HEK293 (cell line): Measurements from ENCODE around the gene TMEM187.

Experiments used
- BCL11A ChIP-seq: fragments of 450-650 bp; formaldehyde crosslinking; IDR thresholded peaks from 2 replicates; pipeline ENCODE4 v1.5.1; 2016; ENCODE audit warnings: low read depth, missing biosample characterization, missing genetic modification characterization
- ELK4 ChIP-seq: IDR thresholded peaks from 2 replicates; pipeline ENCODE4 v1.6.1; 2011; ENCODE audit warnings: mild to moderate bottlenecking, low read depth, low read length, borderline replicate concordance
- IKZF3 ChIP-seq: fragments of 450-650 bp; IDR thresholded peaks from 2 replicates; pipeline ENCODE4 v1.5.0; 2018; ENCODE audit warnings: missing biosample characterization, mild to moderate bottlenecking, missing genetic modification characterization, moderate library complexity
- INSM2 ChIP-seq: fragments of 450-650 bp; formaldehyde crosslinking; IDR thresholded peaks from 2 replicates; pipeline ENCODE4 v1.5.1; 2016; ENCODE audit warnings: missing biosample characterization, missing genetic modification characterization
- KLF16 ChIP-seq: fragments of 450-650 bp; formaldehyde crosslinking; IDR thresholded peaks from 2 replicates; pipeline ENCODE4 v1.5.1; 2017; ENCODE audit warnings: missing biosample characterization, missing genetic modification characterization
- KLF8 ChIP-seq: fragments of 450-650 bp; formaldehyde crosslinking; IDR thresholded peaks from 2 replicates; pipeline ENCODE4 v1.5.1; 2016; ENCODE audit warnings: missing biosample characterization, missing genetic modification characterization
- REST ChIP-seq: fragments of 450-650 bp; formaldehyde crosslinking; IDR thresholded peaks from 2 replicates; pipeline ENCODE4 v1.5.1; 2016; ENCODE audit warnings: missing biosample characterization, missing genetic modification characterization
- SP2 ChIP-seq: fragments of 450-650 bp; formaldehyde crosslinking; IDR thresholded peaks from 2 replicates; pipeline ENCODE4 v1.5.1; 2016; ENCODE audit warnings: missing biosample characterization, missing genetic modification characterization
- ZBTB21 ChIP-seq: fragments of 450-650 bp; formaldehyde crosslinking; IDR thresholded peaks from 2 replicates; pipeline ENCODE4 v1.5.1; 2017; ENCODE audit warnings: missing biosample characterization, missing genetic modification characterization
- ZBTB44 ChIP-seq: fragments of 450-650 bp; IDR thresholded peaks from 2 replicates; pipeline ENCODE4 v1.5.1; 2018; ENCODE audit warnings: missing biosample characterization, mild to moderate bottlenecking, missing genetic modification characterization
- ZBTB6 ChIP-seq: fragments of 450-650 bp; formaldehyde crosslinking; IDR thresholded peaks from 2 replicates; pipeline ENCODE4 v1.5.1; 2017; ENCODE audit warnings: missing biosample characterization, missing genetic modification characterization
- ZNF133 ChIP-seq: fragments of 450-650 bp; formaldehyde crosslinking; IDR thresholded peaks from 2 replicates; pipeline ENCODE4 v1.5.1; 2016; ENCODE audit warnings: missing biosample characterization, missing genetic modification characterization
- ZNF140 ChIP-seq: fragments of 450-650 bp; formaldehyde crosslinking; IDR thresholded peaks from 2 replicates; pipeline ENCODE4 v1.5.1; 2016; ENCODE audit warnings: missing biosample characterization, missing genetic modification characterization
- ZNF24 ChIP-seq: fragments of 450-650 bp; formaldehyde crosslinking; IDR thresholded peaks from 2 replicates; pipeline ENCODE4 v1.5.1; 2016; ENCODE audit warnings: missing biosample characterization, missing genetic modification characterization
- ZNF266 ChIP-seq: fragments of 450-650 bp; formaldehyde crosslinking; IDR thresholded peaks from 2 replicates; pipeline ENCODE4 v1.5.1; 2016; ENCODE audit warnings: missing biosample characterization, missing genetic modification characterization, low read depth
- ZNF280C ChIP-seq: fragments of 450-650 bp; formaldehyde crosslinking; IDR thresholded peaks from 2 replicates; pipeline ENCODE4 v1.5.1; 2016; ENCODE audit warnings: missing biosample characterization, missing genetic modification characterization
- ZNF335 ChIP-seq: fragments of 450-650 bp; formaldehyde crosslinking; conservative IDR thresholded peaks from 2 replicates; pipeline ENCODE4 v1.5.1; 2016; ENCODE audit warnings: missing biosample characterization, missing genetic modification characterization
- ZNF398 ChIP-seq: fragments of 450-650 bp; formaldehyde crosslinking; IDR thresholded peaks from 2 replicates; pipeline ENCODE4 v1.5.1; 2017; ENCODE audit warnings: missing biosample characterization, missing genetic modification characterization
- ZNF416 ChIP-seq: fragments of 450-650 bp; formaldehyde crosslinking; IDR thresholded peaks from 2 replicates; pipeline ENCODE4 v1.5.1; 2016; ENCODE audit warnings: missing biosample characterization, missing genetic modification characterization
- ZNF473 ChIP-seq: fragments of 450-650 bp; formaldehyde crosslinking; IDR thresholded peaks from 2 replicates; pipeline ENCODE4 v1.5.1; 2017; ENCODE audit warnings: missing biosample characterization, missing genetic modification characterization
- ZNF521 ChIP-seq: fragments of 450-650 bp; formaldehyde crosslinking; IDR thresholded peaks from 2 replicates; pipeline ENCODE4 v1.5.1; 2017; ENCODE audit warnings: missing biosample characterization, mild to moderate bottlenecking, missing genetic modification characterization
- ZNF558 ChIP-seq: fragments of 450-650 bp; formaldehyde crosslinking; IDR thresholded peaks from 2 replicates; pipeline ENCODE4 v1.5.1; 2016; ENCODE audit warnings: missing biosample characterization, missing genetic modification characterization
- ZNF560 ChIP-seq: fragments of 450-650 bp; formaldehyde crosslinking; IDR thresholded peaks from 2 replicates; pipeline ENCODE4 v1.5.1; 2017; ENCODE audit warnings: missing biosample characterization, missing genetic modification characterization, borderline replicate concordance
- ZNF621 ChIP-seq: fragments of 450-650 bp; formaldehyde crosslinking; IDR thresholded peaks from 2 replicates; pipeline ENCODE4 v1.5.1; 2017; ENCODE audit warnings: missing biosample characterization, missing genetic modification characterization
- ZNF624 ChIP-seq: fragments of 450-650 bp; formaldehyde crosslinking; IDR thresholded peaks from 2 replicates; pipeline ENCODE4 v1.5.1; 2017; ENCODE audit warnings: missing biosample characterization, missing genetic modification characterization
- ZNF670 ChIP-seq: fragments of 450-650 bp; formaldehyde crosslinking; IDR thresholded peaks from 2 replicates; pipeline ENCODE4 v1.5.1; 2016; ENCODE audit warnings: missing biosample characterization, missing genetic modification characterization, low read depth
- ZNF777 ChIP-seq: fragments of 450-650 bp; formaldehyde crosslinking; IDR thresholded peaks from 2 replicates; pipeline ENCODE4 v1.5.1; 2017; ENCODE audit warnings: missing biosample characterization, missing genetic modification characterization, borderline replicate concordance

The TMEM187 gene

GRCh38 chrX:153970357-153971123 is 2.0 kb upstream of the TMEM187 start (continued):
- TF ChIP-seq REST (tag by site-specific recombination) (no peak), INSM2 (tag by site-specific recombination) (no peak), ZNF398 (tag by site-specific recombination) (peak; percentile 100), ZNF560 (tag by site-specific recombination) (no peak), ZNF266 (tag by site-specific recombination) (no peak), ZNF624 (tag by site-specific recombination) (no peak), KLF16 (tag by site-specific recombination) (peak; percentile 17), ZNF558 (tag by site-specific recombination) (no peak), ZNF335 (tag by site-specific recombination) (no peak; the same call in none of the 2 replicates), ZNF521 (tag by site-specific recombination) (no peak), ZNF621 (tag by site-specific recombination) (no peak), ZNF24 (tag by site-specific recombination) (no peak), ELK4 (no peak), ZNF416 (tag by site-specific recombination) (no peak), ZNF133 (no peak), IKZF3 (tag by site-specific recombination) (peak; percentile 68), ZBTB6 (tag by site-specific recombination) (peak; percentile 47; the same call in 1 of the 2 replicates), ZNF280C (tag by site-specific recombination) (no peak), ZNF473 (tag by site-specific recombination) (no peak), ZNF670 (tag by site-specific recombination) (no peak), BCL11A (tag by site-specific recombination) (no peak), ZNF777 (tag by site-specific recombination) (peak; percentile 67; the same call in 1 of the 2 replicates), ZNF140 (tag by site-specific recombination) (no peak), ZBTB21 (tag by site-specific recombination) (no peak), SP2 (peak; percentile 83), ZBTB44 (tag by site-specific recombination) (no peak), KLF8 (tag by site-specific recombination) (peak; percentile 31)
